Testis (tissue), 3 donors: ENCODE results near the gene PHF12. TPM values are rescaled to one million over a fixed set of nuclear protein-coding genes. Genes with fewer than 3 reads are reported as not detected.

ENCODE experiments used
- DNase-seq: peaks from one replicate; pipeline ENCODE4 v3.0.0-alpha.2; 2019
- H3K27ac ChIP-seq, 2 donors: fragments of 200-600 bp; sonication (generic); one replicate each; pipeline ENCODE4 v1.5.1; 2019
- H3K27me3 ChIP-seq: fragments of 200-600 bp; sonication (generic); one replicate; pipeline ENCODE4 v1.5.1; 2019
- H3K36me3 ChIP-seq: fragments of 200-600 bp; sonication (generic); one replicate; pipeline ENCODE4 v1.5.1; 2017; ENCODE audit warnings: low read depth; ENCODE audit errors: missing control alignments
- H3K4me1 ChIP-seq: fragments of 200-600 bp; sonication (generic); one replicate; pipeline ENCODE4 v1.5.1; 2019
- H3K4me3 ChIP-seq, 2 donors: fragments of 200-600 bp; sonication (generic); one replicate each; pipeline ENCODE4 v1.5.1; 2017 to 2019
- H3K9me3 ChIP-seq: fragments of 200-600 bp; sonication (generic); one replicate; pipeline ENCODE4 v1.5.1; 2017
- POLR2A ChIP-seq: fragments of 450-650 bp; IDR thresholded peaks from one replicate; pipeline ENCODE4 v1.6.1; 2017; ENCODE audit warnings: antibody characterized with exemption, mild to moderate bottlenecking, moderate library complexity
- WGBS, 2 donors: methylation state at CpG; one replicate each; pipeline ENCODE4 v1.1.5; 2018; 5-methylcytosine and 5-hydroxymethylcytosine counted together
- intact Hi-C: fragments of 100-400 bp; cut with DNase I; formaldehyde crosslinking; loops from one replicate; pipeline ENCODE4 v1.15.1; 2023; ENCODE audit warnings: low total_unique reads
- polyA plus RNA-seq: library from polyadenylated mRNA; stranded (reverse); fragments of 350-450 nt; fragmentation: Illumina TruSeq; extraction: RNeasy Lipid Tissue Mini Kit (QIAGEN cat#74804); gene quantifications from one replicate; pipeline ENCODE4 v1.2.3, GENCODE V29; 2014; ENCODE audit warnings: low read depth, low replicate concordance; ENCODE audit not compliant: insufficient read depth
- total RNA-seq, 2 donors: library from RNA; depleted of rRNA; stranded (reverse); fragments of >200 nt; gene quantifications; one replicate each; pipeline ENCODE4 v1.2.3, GENCODE V29; 2016
- TF ChIP-seq, protein P1 (sequence below), 3 experiments: fragments of 450-650 bp in 2 of 3; fragments of 200-600 bp in 1 of 3; sonication (generic) in 1 of 3; IDR thresholded peaks; one replicate each; pipeline ENCODE4 v1.5.1; 2016 to 2019; ENCODE audit warnings: antibody characterized with exemption in 3 of 3, mild to moderate bottlenecking in 2 of 3, moderate library complexity in 1 of 3

PHF12 gene
- total and polyA plus RNA-seq, 3 donors from 2014 or later, result 38.8 to 85.3 (median 82.4) TPM

DNA sequence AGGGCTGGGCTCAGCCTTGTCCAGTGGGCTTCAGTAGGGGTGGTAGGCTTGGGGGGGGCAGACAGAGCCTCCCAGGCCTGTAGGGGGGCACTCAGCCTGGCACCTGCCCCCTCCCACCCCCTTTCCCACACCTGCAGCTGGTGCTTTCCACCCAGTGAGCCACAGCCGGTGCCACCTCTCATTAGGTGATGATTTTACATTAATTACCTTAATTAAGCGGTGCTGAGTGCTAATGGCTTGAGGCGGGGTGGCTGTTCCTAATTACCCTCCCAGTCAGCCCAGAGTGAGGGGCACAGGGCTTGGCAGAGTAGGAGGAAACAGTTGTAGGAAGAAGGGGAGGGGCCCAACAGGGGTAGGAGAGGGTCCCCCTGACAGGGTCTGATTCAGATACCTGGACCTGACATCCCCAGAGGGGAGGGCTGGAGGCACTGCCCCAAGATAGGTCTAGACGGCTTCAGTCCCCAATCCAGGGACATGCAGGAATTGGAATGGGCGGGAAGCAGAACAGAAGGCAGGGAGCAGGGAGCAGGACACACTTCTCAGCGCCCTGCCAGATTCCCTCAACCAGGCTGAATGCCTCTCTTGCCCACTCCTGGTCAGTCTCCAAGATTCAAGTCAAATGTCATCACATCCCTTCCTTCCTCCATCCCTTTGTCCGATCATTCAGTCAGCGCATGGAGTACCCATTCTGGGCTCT lies 26.5 kb upstream of the PHF12 start:
- TF ChIP-seq, protein P1, sequence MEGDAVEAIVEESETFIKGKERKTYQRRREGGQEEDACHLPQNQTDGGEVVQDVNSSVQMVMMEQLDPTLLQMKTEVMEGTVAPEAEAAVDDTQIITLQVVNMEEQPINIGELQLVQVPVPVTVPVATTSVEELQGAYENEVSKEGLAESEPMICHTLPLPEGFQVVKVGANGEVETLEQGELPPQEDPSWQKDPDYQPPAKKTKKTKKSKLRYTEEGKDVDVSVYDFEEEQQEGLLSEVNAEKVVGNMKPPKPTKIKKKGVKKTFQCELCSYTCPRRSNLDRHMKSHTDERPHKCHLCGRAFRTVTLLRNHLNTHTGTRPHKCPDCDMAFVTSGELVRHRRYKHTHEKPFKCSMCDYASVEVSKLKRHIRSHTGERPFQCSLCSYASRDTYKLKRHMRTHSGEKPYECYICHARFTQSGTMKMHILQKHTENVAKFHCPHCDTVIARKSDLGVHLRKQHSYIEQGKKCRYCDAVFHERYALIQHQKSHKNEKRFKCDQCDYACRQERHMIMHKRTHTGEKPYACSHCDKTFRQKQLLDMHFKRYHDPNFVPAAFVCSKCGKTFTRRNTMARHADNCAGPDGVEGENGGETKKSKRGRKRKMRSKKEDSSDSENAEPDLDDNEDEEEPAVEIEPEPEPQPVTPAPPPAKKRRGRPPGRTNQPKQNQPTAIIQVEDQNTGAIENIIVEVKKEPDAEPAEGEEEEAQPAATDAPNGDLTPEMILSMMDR (IDR thresholded peaks at IDR 0.05), result no peak
- TF ChIP-seq POLR2A, result no peak
- no peak overlapping the region for H3K4me3 ChIP-seq
- DNase-seq, result no peak
- H3K27ac ChIP-seq, result no peak overlapping the region
- WGBS, 2 donors, result 81 to 84% methylated on average over 7 to 8 of the region's 8 CpGs
- no peaks in the 10 kb centered on the region for H3K27me3 ChIP-seq
- H3K4me1 ChIP-seq, result peaks cover 4% of the 10 kb centered on the region
- H3K36me3 ChIP-seq, result no peaks in the 10 kb centered on the region
- intact Hi-C loops, result no loop called here
- H3K9me3 ChIP-seq, result no peaks in the 10 kb centered on the region

DNA sequence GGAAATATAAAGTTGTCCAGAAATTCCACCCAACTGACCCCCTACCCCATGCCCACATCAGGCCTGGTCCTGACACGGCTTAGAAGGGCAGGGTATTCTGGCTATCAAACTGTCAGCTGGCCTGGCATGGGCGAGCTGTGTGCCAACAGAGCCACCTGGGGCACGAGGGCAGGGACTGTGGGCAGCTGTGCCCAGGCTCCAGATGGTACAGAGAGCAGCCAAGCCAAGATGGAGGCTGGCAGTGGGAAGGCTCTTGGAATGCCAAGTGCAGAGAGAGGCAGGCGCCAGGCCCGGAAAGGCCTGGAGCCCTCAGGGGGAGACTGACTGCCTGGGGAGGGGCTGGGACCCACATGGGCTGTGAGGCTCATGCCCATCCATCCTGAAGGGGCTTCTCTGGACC lies 24.3 kb upstream of the PHF12 start:
- Histone ChIP-seq H3K27ac (no peak overlapping the region), H3K27me3 (no peaks in the 10 kb centered on the region), H3K9me3 (no peaks in the 10 kb centered on the region), H3K4me1 (peaks cover 4% of the 10 kb centered on the region), H3K36me3 (no peaks in the 10 kb centered on the region), H3K4me3 (no peak overlapping the region)
- 96 to 98% methylated on average over 5 of the region's 5 CpGs for WGBS, 2 donors
- TF ChIP-seq POLR2A, result no peak
- TF ChIP-seq, protein P1 (IDR thresholded peaks at IDR 0.05), result no peak
- no peak for DNase-seq
- intact Hi-C loops, result no loop called here

DNA sequence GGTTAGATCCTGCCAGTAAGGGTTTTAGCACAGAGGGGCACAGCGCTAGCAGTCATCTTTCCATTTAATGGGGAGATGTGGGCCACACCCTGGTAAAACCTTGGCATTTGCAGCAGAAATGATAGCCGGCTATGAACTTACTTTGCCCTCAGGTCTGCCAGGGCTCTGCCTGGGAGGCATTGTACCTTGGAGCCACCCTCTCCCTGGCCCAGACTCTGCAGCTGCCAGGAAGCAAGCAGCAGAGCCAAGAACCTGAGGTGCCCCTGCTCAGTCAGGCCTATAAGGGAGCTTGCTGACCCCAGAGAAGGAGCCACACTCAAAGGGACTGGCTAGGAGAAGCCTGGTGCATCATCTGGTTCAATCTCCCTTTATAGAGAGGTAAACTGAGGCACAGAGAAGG lies 23.7 kb upstream of the PHF12 start:
- intact Hi-C loops, result no loop called here
- Histone ChIP-seq H3K36me3 (no peaks in the 10 kb centered on the region), H3K27me3 (no peaks in the 10 kb centered on the region), H3K4me3 (no peak overlapping the region), H3K27ac (no peak overlapping the region), H3K9me3 (no peaks in the 10 kb centered on the region), H3K4me1 (peaks cover 4% of the 10 kb centered on the region)
- WGBS, 2 donors, result 88 to 90% methylated on average over 2 of the region's 2 CpGs
- TF ChIP-seq, protein P1 (IDR thresholded peaks at IDR 0.05), result no peak
- TF ChIP-seq POLR2A, result no peak
- DNase-seq, result no peak

DNA sequence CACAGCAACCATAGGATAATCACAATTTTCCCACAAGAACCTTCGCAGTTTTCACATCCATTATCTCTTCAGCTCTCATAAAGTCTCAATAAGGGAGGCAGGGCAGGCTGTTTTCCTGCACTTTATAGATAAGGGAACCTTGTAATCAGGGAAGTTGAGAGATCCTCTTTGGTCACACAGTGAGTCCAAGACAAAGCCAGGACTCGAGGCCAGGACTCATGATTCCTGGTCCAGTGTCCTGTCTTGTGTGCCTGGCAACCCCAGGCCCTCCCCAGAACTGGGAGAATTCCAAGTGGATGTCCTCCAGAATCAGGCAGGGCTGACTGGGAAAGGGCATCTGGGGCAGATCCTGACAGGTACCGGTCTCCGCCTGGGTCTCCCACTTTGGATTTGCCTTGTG lies 23.1 kb upstream of the PHF12 start:
- no peak for TF ChIP-seq POLR2A
- TF ChIP-seq, protein P1 (IDR thresholded peaks at IDR 0.05), result no peak
- H3K27me3 ChIP-seq, result no peaks in the 10 kb centered on the region
- H3K9me3 ChIP-seq, result no peaks in the 10 kb centered on the region
- H3K27ac ChIP-seq, result no peak overlapping the region
- DNase-seq, result no peak
- no peak overlapping the region for H3K4me3 ChIP-seq
- WGBS, 2 donors, result 82 to 85% methylated on average over 4 of the region's 4 CpGs
- H3K4me1 ChIP-seq, result peaks cover 4% of the 10 kb centered on the region
- intact Hi-C loops, result no loop called here
- no peaks in the 10 kb centered on the region for H3K36me3 ChIP-seq

DNA sequence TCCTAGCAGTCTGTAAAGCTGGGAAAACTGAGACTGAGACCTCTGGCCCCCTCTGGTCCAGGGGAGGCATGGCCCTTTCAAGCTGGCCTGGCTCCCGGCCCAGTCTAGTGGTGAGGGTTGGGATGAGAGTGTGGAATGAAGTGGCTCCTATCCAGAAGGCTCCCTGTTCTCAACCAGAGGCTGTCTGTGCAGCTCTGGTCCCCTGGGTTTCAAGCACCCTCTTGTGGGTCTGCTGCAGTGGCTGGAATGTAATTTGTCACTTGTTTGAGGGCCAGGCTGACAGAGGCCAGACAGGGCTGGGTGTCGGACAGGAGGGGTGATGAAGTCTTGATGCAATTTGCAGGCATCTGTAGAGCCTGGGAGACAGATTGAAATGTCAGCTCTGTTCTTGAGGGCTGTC lies 22.1 kb upstream of the PHF12 start:
- DNase-seq, result no peak
- no peaks in the 10 kb centered on the region for H3K9me3 ChIP-seq
- H3K36me3 ChIP-seq, result no peaks in the 10 kb centered on the region
- 66 to 71% methylated on average over 2 of the region's 2 CpGs for WGBS, 2 donors
- H3K27ac ChIP-seq, result no peak overlapping the region
- no peak overlapping the region for H3K4me3 ChIP-seq
- intact Hi-C loops, result no loop called here
- peaks cover 4% of the 10 kb centered on the region for H3K4me1 ChIP-seq
- TF ChIP-seq POLR2A, result no peak
- TF ChIP-seq, protein P1 (IDR thresholded peaks at IDR 0.05), result no peak
- no peaks in the 10 kb centered on the region for H3K27me3 ChIP-seq
